Measurements from ENCODE around the gene CETN1. TPM values are rescaled to one million over a fixed set of nuclear protein-coding genes. Genes with fewer than 3 reads are reported as not detected.

Gene CETN1
- total and polyA plus RNA-seq, 7 donors = not detected

DNA sequence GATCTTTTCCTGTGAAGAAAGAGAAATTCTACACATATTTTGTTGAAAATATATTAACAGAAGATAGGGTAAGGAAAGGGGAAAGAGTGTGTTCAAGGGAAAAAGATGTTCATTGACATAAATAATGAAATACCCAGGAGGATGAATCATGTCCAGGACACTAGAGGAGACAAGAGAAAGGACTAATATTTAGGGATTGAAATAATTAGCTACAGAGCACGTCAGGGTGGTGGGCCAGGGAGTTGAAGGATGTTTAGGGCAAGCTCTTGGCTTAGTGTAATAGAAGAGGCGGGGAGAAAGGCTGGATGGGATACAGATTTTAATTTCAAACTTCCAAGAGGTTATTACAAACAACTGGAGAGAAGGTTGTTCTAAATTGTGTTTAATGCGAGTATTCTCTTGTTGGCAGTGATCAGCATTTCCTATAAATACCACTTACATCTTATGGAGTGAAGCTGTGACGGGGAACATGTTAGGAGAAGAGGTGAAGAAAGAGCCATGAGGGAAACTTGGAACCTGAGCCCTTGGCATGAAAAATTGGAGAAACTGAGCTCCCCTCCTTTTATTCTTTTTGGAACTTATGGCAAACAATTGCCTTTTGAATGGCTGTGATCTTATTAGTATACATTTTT lies 36.6 kb upstream of the CETN1 start:
- intact Hi-C loops (cut with DNase I) = no loop called here
- ATAC-seq (no peak), DNase-seq (no peak)
- H3K27me3 ChIP-seq (ENCODE audit: insufficient read depth in 3 of 3, low read length in 2 of 3) = no peaks in the 10 kb centered on the region
- no peak overlapping the region for H3K27ac ChIP-seq
- H3K36me3 ChIP-seq (ENCODE audit: insufficient read depth in 1 of 2, low read depth in 1 of 2) = no peaks in the 10 kb centered on the region
- TF ChIP-seq, protein P1, sequence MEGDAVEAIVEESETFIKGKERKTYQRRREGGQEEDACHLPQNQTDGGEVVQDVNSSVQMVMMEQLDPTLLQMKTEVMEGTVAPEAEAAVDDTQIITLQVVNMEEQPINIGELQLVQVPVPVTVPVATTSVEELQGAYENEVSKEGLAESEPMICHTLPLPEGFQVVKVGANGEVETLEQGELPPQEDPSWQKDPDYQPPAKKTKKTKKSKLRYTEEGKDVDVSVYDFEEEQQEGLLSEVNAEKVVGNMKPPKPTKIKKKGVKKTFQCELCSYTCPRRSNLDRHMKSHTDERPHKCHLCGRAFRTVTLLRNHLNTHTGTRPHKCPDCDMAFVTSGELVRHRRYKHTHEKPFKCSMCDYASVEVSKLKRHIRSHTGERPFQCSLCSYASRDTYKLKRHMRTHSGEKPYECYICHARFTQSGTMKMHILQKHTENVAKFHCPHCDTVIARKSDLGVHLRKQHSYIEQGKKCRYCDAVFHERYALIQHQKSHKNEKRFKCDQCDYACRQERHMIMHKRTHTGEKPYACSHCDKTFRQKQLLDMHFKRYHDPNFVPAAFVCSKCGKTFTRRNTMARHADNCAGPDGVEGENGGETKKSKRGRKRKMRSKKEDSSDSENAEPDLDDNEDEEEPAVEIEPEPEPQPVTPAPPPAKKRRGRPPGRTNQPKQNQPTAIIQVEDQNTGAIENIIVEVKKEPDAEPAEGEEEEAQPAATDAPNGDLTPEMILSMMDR (IDR thresholded peaks at IDR 0.05) = no peak
- 56 to 62% (median 58%) methylated on average over 4 of the region's 4 CpGs for WGBS, 3 donors
- no peaks in the 10 kb centered on the region for H3K9me3 ChIP-seq
- H3K4me3 ChIP-seq = no peak overlapping the region
- H3K4me1 ChIP-seq = no peaks in the 10 kb centered on the region

GRCh38 chr18:549967-550366 lies 30.2 kb upstream of the CETN1 start:
- Histone ChIP-seq H3K27me3 (ENCODE audit: insufficient read depth in 3 of 3, low read length in 2 of 3) (no peaks in the 10 kb centered on the region), H3K36me3 (ENCODE audit: insufficient read depth in 1 of 2, low read depth in 1 of 2) (no peaks in the 10 kb centered on the region), H3K9me3 (no peaks in the 10 kb centered on the region), H3K4me3 (no peak overlapping the region), H3K4me1 (no peaks in the 10 kb centered on the region), H3K27ac (no peak overlapping the region)
- intact Hi-C loops (cut with DNase I) = loop anchor here in 1 of 2 donors (10.0 kb wide), 1 partner anchor 45 kb away; the partner anchor contains the start of gene COLEC12
- WGBS, 3 donors = 73 to 92% (median 81%) methylated on average over 3 of the region's 3 CpGs
- ATAC-seq (no peak), DNase-seq (no peak)
- TF ChIP-seq, protein P1 (IDR thresholded peaks at IDR 0.05) = no peak

DNA sequence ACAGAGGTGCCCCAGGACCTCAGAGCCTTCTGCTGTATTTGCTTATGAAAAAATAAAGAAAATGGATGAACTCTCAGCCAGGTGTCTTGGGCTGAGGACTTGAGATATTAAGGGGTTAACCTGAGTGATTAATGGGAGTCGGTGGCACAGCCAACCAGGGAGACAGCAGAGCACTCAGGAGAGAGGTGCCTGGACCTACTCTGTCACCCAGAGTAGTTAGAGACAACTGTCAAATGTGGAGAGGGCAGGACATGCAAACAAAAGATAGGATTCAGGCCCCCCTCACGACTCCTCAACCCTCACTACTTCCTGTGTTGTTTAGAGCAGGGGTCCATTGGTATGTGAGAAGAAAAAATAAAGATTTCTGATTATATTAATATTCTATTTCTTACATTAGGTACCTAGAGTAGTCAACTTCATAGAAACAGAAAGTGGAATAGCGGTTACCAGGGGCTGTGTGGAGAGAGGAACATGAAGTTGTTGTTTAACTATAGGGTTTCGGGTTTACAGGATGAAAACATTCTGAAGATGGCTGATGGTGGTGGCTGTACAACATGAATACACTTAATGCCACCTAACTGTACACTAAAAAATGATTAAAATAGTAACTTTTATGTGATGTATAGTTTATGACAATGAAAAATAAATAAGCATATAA lies 28.6 kb upstream of the CETN1 start:
- intact Hi-C loops (cut with DNase I) = loop anchor here in 1 of 2 donors (10.0 kb wide), 1 partner anchor 47 kb away; the partner anchor contains the start of gene COLEC12
- no peak overlapping the region for H3K4me3 ChIP-seq
- H3K9me3 ChIP-seq = no peaks in the 10 kb centered on the region
- H3K4me1 ChIP-seq = no peaks in the 10 kb centered on the region
- 74 to 82% (median 75%) methylated on average over 4 of the region's 4 CpGs for WGBS, 3 donors
- no peaks in the 10 kb centered on the region for H3K27me3 ChIP-seq (ENCODE audit: insufficient read depth in 3 of 3, low read length in 2 of 3)
- H3K27ac ChIP-seq = no peak overlapping the region
- TF ChIP-seq, protein P1 (IDR thresholded peaks at IDR 0.05) = no peak
- ATAC-seq (no peak), DNase-seq (no peak)
- H3K36me3 ChIP-seq (ENCODE audit: insufficient read depth in 1 of 2, low read depth in 1 of 2) = no peaks in the 10 kb centered on the region

DNA sequence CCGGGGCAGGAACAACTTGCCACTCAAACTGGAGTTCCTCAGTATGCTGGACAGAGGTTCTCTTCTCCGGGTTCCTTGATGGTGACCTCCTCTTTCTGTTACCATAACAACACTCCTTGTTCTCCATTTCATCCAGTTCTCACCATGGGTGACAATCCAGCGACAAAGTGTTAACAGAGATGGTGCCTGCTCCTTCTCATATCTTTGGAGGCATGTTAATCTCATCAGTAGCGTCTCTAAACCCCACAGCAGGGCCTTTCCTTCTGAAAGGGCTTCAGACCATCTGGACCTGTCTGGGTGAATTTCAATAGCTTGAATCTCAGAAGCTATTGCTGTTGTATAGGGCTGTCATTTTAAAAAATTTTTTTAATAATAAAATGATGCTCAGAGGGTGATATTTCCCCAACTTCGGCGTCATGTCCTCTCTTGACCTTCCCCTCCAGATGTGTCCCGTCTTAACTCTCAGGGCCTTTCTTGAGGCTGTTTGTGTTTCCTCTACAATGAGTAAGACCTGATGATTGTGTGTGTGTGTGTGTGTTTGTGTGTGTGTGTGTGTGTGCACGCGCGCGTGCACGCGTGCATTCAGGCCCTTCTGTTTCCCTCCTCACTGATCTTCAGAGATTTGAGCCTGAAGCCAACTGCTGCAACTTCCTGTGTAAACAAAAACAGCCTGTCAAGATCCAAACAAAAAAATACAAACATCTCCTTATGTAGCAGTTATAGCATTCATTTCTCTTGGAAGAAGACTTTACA lies 24.3 kb upstream of the CETN1 start:
- intact Hi-C loops (cut with DNase I) = loop anchor here in 1 of 2 donors (10.0 kb wide), 1 partner anchor 51 kb away; the partner anchor contains the start of gene COLEC12
- no peaks in the 10 kb centered on the region for H3K4me1 ChIP-seq
- WGBS, 3 donors = 65% methylated on average over 13 of the region's 13 CpGs
- ATAC-seq (no peak), DNase-seq (no peak)
- TF ChIP-seq, protein P1 (IDR thresholded peaks at IDR 0.05) = no peak
- H3K27ac ChIP-seq = no peak overlapping the region
- H3K4me3 ChIP-seq = no peak overlapping the region
- H3K27me3 ChIP-seq (ENCODE audit: insufficient read depth in 3 of 3, low read length in 2 of 3) = no peaks in the 10 kb centered on the region
- H3K36me3 ChIP-seq (ENCODE audit: insufficient read depth in 1 of 2, low read depth in 1 of 2) = no peaks in the 10 kb centered on the region
- H3K9me3 ChIP-seq = no peaks in the 10 kb centered on the region

Measured in psoas muscle (tissue), 8 donors.